Measurements from ENCODE around the gene ADAMTS17.

The ADAMTS17 gene

DNA sequence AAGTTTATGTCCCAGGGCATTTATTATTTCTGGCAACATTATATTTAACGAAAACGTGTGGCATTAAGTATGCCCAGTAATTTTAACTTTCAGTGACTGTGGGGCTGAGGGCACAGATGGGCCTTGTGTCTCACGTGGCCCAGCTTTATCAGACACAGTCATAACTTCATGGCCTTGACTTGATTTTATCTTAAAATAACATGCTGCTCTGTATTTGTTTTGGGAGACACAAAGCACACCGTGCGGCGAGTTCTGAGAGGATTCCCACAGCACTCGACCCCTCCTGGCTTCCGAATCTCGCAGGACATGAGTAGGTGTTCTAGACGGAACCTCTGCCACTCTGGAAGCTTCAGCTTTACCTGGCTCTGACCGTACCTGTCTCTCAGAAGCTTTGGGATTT is 180.8 kb downstream of the ADAMTS17 start:
- Mint-ChIP-seq H3K4me1 (no peaks in the 10 kb centered on the region), H3K27me3 (no peaks in the 10 kb centered on the region), H3K36me3 (no peaks in the 10 kb centered on the region), H3K9me3 (no peaks in the 10 kb centered on the region), H3K4me3 (no peak overlapping the region), H3K27ac (no peak overlapping the region)
- no peak for DNase-seq
- CTCF ChIA-PET: no interaction called here

DNA sequence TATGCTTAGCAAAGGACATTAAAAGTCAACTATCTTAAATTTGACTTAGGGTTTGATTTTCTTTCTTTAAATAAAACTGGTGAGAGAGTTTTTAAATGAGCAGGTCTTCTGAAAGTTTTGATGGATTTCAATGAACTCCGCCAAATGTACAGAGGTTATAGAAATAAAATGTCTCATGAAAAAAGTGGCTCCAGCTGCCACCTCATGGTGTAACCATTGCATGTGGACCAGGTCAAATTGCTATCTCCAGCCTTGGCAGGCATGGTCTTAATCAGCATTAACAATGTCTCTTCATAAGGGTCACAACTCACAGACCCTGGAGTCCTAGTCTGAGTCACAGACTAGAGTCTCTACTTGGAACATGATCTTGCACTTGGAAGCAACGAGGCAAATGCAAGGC is 182.3 kb downstream of the ADAMTS17 start:
- Mint-ChIP-seq H3K27me3 (no peaks in the 10 kb centered on the region), H3K4me3 (no peak overlapping the region), H3K9me3 (no peaks in the 10 kb centered on the region), H3K36me3 (no peaks in the 10 kb centered on the region), H3K4me1 (no peaks in the 10 kb centered on the region), H3K27ac (no peak overlapping the region)
- no peak for DNase-seq
- CTCF ChIA-PET: no interaction called here

DNA sequence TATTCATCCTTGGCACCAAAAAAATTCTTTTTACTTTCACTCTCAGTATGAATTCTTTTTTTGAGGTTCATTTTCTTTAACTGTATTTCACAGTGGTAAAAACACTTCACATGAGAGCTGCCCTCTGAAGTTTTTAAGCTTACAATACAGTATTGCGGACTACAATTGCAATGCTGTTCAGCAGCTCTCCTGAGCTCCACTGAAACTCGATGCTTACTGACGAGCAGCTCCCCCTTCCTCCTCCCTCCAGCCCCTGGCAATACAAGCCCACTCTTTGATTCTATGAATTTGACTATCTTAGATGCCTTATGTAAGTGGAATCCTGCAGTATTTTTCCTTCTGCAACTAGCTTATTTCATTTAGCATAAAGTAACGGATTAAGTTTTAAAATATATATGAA is 183.4 kb downstream of the ADAMTS17 start:
- no peak for DNase-seq

DNA sequence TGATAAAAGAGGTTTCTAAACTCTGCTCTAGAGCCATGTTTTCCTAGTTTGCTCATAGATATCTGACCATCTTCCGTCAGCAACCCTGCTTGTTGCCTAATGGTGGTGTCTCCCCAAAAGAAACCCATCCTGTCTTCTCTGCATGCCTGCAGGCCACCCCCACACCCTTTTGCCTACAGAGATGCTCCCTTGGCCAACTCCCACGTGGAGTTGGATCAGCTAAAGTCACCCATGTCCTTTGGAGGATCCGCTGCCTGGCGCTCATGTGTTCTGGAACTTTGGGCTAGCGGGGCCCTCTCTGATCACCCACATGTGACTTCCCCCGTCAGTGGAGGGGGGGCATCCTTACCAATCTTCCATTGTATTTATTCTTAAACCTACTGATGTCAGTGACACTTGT is 185.6 kb downstream of the ADAMTS17 start:
- no peaks in the 10 kb centered on the region for H3K36me3 Mint-ChIP-seq

More for the DNA sequence above, 183.4 kb downstream of the ADAMTS17 start:
- Mint-ChIP-seq H3K36me3 (no peaks in the 10 kb centered on the region), H3K4me1 (no peaks in the 10 kb centered on the region), H3K27ac (no peak overlapping the region), H3K9me3 (no peaks in the 10 kb centered on the region), H3K4me3 (no peak overlapping the region), H3K27me3 (no peaks in the 10 kb centered on the region)
- CTCF ChIA-PET: no interaction called here

DNA sequence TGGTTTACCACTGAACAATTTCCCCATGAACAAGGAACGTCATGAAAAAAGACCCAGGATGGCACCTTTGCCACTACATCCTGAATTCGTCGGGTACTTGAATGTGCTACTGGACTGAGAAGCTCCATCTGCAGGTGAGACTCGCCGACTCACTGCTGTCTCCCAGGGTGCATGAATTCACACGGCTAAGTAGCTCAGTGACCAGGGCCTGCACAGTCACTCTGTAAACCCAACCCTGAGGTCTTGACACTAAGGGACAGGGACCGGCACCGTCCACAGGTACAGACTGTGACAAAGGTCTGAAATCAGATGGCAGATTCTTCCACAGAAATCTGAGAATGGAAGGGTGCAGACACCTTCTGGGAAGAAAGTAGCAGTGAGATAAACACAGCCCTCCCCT is 187.4 kb downstream of the ADAMTS17 start:
- CTCF ChIA-PET: no interaction called here
- no peak for DNase-seq
- Mint-ChIP-seq H3K36me3 (peaks cover 2% of the 10 kb centered on the region), H3K4me1 (no peaks in the 10 kb centered on the region), H3K4me3 (no peak overlapping the region), H3K9me3 (peaks cover 6% of the 10 kb centered on the region), H3K27me3 (no peaks in the 10 kb centered on the region), H3K27ac (no peak overlapping the region)

More for the DNA sequence above, 185.6 kb downstream of the ADAMTS17 start:
- H3K4me1 Mint-ChIP-seq: no peaks in the 10 kb centered on the region
- H3K27me3 Mint-ChIP-seq: no peaks in the 10 kb centered on the region
- H3K9me3 Mint-ChIP-seq: no peaks in the 10 kb centered on the region
- CTCF ChIA-PET: no interaction called here
- H3K27ac Mint-ChIP-seq: no peak overlapping the region
- DNase-seq: no peak
- no peak overlapping the region for H3K4me3 Mint-ChIP-seq

DNA sequence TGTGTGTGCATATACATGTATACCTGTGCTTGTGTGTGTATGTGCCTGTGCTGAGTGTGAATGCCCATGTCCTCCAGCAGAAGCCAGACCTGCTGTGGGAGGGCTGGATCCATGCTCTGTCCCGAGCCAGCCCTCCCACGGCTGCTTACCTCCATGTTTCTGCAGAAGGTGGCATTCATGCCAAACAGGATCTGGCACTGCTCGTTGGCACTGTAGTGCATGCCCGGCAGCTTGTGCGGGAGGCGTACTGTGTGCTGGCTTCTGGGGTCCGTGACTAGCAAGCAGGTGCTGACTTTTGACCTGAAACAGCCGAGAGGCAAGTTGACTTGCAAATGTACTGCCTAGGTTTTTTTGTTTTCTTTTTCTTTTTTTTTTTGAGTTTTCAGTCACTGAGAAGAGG is 189.3 kb downstream of the ADAMTS17 start:
- Mint-ChIP-seq H3K4me1 (no peaks in the 10 kb centered on the region), H3K27me3 (no peaks in the 10 kb centered on the region), H3K27ac (peak overlapping the region; percentile 37), H3K9me3 (peaks cover 25% of the 10 kb centered on the region), H3K36me3 (peaks cover 11% of the 10 kb centered on the region), H3K4me3 (no peak overlapping the region)
- no peak for DNase-seq
- CTCF ChIA-PET: no interaction called here

DNA sequence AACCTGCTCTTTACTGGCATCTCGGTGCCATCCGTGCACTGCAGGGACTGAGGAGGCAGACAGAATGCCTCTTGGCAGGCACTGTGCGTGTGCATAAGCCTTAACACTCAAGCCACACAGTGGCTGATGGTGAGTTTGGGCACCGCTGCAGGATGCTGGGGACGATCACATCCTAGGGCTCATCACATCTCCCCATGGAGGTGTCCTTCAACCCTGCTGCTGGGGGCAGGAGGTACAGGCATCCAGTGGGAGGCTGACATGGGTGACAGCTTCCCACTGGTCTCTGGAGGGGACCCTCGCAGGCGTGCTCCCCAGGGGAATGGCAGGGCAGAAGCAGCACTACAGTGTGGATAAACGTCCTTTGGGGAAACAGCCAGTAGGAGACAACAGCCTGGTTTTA is 190.9 kb downstream of the ADAMTS17 start:
- CTCF ChIA-PET: no interaction called here
- Mint-ChIP-seq H3K27ac (peak overlapping the region; percentile 60), H3K27me3 (no peaks in the 10 kb centered on the region), H3K4me3 (no peak overlapping the region), H3K9me3 (peaks cover 34% of the 10 kb centered on the region), H3K36me3 (peaks cover 14% of the 10 kb centered on the region), H3K4me1 (no peaks in the 10 kb centered on the region)
- no peak for DNase-seq

DNA sequence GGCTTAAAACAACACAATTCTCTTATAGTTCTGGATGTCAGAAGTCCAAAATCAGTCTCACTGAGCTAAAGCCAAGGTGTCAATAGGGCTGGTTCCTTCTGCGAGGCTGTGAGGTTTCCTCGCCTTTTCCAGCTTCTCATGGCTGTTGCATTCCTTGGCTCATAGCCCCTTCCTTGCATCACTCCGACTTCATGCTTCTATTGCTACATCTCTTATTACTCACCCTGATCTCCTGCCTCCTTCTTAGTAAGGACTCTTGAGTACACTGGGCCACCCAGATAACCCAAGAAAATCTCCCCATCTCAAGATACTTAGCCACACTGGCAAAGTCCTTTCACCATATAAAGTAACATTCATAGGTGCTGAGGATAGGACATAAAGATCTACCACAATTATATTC is 193.9 kb downstream of the ADAMTS17 start:
- Mint-ChIP-seq H3K27me3 (no peaks in the 10 kb centered on the region), H3K9me3 (peaks cover 34% of the 10 kb centered on the region), H3K4me3 (no peak overlapping the region), H3K36me3 (peaks cover 14% of the 10 kb centered on the region), H3K4me1 (no peaks in the 10 kb centered on the region), H3K27ac (no peak overlapping the region)
- no peak for DNase-seq
- CTCF ChIA-PET: no interaction called here

DNA sequence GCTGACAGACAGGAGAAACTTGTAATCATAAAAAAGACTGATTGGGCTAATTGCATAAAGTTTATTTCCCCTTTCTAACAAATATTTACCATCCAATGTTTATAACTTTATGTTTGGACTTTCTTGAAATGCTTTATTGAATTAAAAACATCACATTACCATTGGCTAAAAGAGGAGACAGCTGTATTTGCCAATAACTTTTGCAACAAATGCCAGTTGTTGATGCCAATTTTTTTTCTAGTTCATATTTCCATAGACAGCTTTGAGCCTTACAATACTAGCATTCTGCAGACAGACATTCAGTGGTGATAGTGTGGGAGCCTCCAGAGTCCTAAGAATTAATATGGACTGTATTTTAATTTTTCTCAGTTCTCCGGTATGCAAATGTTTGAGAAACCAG is 198.4 kb downstream of the ADAMTS17 start:
- Mint-ChIP-seq H3K27ac (no peak overlapping the region), H3K4me3 (no peak overlapping the region)

DNA sequence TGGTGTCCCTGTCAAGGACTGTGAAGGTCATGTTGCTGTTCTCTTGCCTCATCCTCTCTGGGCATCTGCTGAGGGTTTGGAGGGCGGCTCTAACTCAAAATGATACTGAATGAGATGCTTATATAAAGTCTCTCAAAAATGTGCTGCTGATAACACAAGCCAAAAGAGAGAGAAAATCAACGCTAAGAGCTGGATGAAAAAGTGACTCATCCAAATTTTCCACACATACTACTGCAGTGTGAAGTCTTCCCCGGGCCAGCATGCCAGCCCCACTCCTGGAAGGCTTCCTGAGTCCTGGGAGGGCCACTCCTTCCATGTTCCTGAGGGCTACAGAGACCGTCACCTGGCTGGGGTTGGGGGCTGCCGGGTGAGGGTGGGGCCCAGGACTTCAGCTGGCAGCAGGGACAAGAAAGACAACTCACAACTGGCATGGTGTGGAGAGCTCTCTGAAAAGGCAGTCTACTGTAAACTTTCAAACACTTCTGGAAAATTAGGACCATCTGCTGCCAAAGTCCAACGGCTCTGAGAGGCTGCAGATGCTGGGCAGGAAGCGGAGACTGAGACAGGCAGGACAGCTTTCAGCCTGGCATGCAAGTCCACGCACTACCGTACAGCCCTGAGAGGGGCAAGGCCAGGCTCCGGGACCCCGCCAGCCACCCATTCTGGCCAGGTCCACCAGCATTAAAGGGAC is 200.3 kb downstream of the ADAMTS17 start:
- no peak overlapping the region for H3K4me3 Mint-ChIP-seq
- no peak overlapping the region for H3K27ac Mint-ChIP-seq
- no peaks in the 10 kb centered on the region for H3K36me3 Mint-ChIP-seq
- no peak for DNase-seq
- H3K4me1 Mint-ChIP-seq: peaks cover 10% of the 10 kb centered on the region
- CTCF ChIA-PET: no interaction called here
- H3K9me3 Mint-ChIP-seq: peaks cover 2% of the 10 kb centered on the region
- no peaks in the 10 kb centered on the region for H3K27me3 Mint-ChIP-seq

More for the DNA sequence above, 198.4 kb downstream of the ADAMTS17 start:
- peaks cover 18% of the 10 kb centered on the region for H3K9me3 Mint-ChIP-seq
- no peak for DNase-seq
- H3K4me1 Mint-ChIP-seq: peaks cover 10% of the 10 kb centered on the region
- peaks cover 8% of the 10 kb centered on the region for H3K36me3 Mint-ChIP-seq
- H3K27me3 Mint-ChIP-seq: no peaks in the 10 kb centered on the region
- CTCF ChIA-PET: no interaction called here

DNA sequence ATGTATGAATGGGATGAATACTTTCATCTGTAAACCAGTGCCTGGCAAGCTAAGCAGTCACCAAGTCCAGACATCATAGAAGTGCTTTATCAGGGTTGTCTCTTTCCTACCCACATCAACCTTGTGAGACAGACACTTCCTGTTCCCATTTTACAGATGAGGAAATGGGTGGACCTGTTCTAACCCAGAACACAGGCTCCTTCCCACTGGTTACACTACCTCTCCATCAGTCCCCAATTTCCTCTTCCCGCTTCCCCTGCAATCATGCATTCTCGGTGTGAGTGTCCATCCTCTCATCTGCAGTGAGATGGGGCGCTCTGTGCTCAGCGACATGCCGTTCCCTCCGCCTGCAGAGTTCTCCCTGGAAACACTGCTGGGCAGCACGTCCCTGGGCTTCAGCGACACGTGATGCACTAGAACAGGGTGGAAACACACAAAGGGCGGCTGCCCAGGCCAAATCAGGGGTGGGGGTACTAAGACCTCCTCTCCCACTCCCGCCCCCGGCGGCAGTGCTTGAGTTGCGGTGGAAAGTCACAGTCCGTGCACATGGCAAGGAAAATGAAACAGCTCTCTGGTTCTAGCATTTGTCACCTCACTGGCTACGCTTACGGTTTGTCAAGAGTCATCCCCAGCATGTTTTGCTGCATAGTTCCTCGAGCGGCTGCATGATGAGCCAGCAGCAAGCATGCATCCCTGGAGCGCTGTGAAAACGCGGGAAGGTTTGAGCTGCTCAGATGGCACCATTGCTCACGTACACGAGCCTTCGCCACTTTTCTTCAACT is 201.1 kb downstream of the ADAMTS17 start:
- CTCF ChIA-PET: no interaction called here
- Mint-ChIP-seq H3K9me3 (no peaks in the 10 kb centered on the region), H3K27ac (no peak overlapping the region), H3K36me3 (no peaks in the 10 kb centered on the region), H3K27me3 (no peaks in the 10 kb centered on the region), H3K4me3 (no peak overlapping the region), H3K4me1 (peaks cover 10% of the 10 kb centered on the region)
- no peak for DNase-seq

DNA sequence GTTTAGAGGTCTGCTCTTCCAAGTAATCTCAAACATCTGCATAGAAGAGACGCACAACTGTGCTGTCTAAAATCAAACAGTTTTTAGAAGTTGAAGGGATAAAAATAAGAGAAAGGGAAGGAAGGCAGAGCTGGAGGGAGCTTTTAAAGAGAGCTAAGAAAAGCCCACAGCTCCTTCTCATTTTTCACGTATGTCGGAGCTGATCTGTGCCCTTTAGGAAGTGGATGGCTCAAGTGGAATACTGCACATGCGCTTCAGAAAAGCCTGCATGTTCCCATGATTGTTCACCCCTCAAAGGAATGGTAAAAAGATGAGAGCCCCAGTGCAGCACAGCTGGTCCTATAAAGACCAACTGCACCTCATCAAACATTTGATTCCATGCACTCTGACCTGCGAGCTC is 207.2 kb downstream of the ADAMTS17 start:
- H3K9me3 Mint-ChIP-seq: no peaks in the 10 kb centered on the region
- DNase-seq: no peak
- H3K4me3 Mint-ChIP-seq: no peak overlapping the region
- H3K27ac Mint-ChIP-seq: no peak overlapping the region
- CTCF ChIA-PET: interaction anchor here (0.6 kb wide), 1 partner anchor 1034 kb away, joined by 3 read pairs; no protein-coding TSS in a partner anchor
- peaks cover 4% of the 10 kb centered on the region for H3K4me1 Mint-ChIP-seq
- H3K36me3 Mint-ChIP-seq: no peaks in the 10 kb centered on the region
- H3K27me3 Mint-ChIP-seq: no peaks in the 10 kb centered on the region

DNA sequence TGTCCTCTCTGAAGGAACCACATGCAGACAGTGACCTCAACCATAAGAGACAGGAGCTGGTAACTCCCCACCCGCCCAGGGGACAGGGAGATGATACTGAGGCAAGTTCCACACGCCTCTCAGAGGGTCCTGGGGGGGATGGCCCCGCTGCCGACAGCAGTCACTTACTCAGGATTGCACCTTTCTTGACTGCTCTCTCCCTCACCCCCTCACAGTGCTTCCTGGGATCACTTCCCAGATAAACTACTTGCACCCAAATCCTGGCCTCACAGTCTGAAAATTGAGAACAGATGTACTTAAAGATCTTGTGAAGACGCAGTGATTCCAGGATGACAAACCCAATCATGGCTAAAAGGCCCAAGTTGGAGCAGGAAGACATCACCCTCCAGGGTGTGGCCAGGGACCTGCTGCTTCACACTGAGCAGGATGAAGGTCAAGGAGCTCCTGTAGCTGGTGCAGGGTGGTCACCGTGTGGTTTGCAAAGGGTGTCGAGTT is 207.6 kb downstream of the ADAMTS17 start:
- no peak for DNase-seq
- H3K36me3 Mint-ChIP-seq: no peaks in the 10 kb centered on the region
- H3K4me3 Mint-ChIP-seq: no peak overlapping the region
- no peaks in the 10 kb centered on the region for H3K9me3 Mint-ChIP-seq
- no peak overlapping the region for H3K27ac Mint-ChIP-seq
- CTCF ChIA-PET: interaction anchor here (0.6 to 3.3 kb wide), 2 partner anchors 205 to 1033 kb away, joined by 3 to 19 read pairs; no protein-coding TSS in a partner anchor
- no peaks in the 10 kb centered on the region for H3K27me3 Mint-ChIP-seq
- H3K4me1 Mint-ChIP-seq: peaks cover 2% of the 10 kb centered on the region

DNA sequence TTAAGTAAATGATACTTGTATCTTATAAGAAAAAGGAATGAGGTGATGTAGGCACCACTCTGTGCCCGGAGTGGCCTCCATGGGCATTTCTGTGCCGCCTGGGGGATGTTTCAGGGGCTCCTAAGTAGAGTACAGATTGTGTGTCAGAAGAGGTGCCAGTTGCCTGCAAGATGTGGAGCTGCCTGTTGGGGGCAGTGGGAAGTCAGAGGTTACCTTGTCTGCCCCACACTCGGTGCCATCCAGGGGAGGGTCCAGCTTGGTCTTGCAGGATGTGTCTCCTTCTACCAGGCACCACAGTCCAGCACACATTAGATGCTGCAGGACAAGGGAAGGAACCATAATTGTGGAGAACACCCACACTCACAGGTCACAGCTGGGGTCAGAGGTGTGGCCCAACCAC is 208.8 kb downstream of the ADAMTS17 start:
- Mint-ChIP-seq H3K27ac (no peak overlapping the region), H3K4me1 (peaks cover 2% of the 10 kb centered on the region), H3K36me3 (no peaks in the 10 kb centered on the region), H3K9me3 (no peaks in the 10 kb centered on the region), H3K4me3 (no peak overlapping the region), H3K27me3 (no peaks in the 10 kb centered on the region)
- CTCF ChIA-PET: interaction anchor here (1.1 to 3.3 kb wide), 4 partner anchors 8 to 217 kb away, joined by 3 to 19 read pairs (median 4); no protein-coding TSS in a partner anchor
- no peak for DNase-seq

DNA sequence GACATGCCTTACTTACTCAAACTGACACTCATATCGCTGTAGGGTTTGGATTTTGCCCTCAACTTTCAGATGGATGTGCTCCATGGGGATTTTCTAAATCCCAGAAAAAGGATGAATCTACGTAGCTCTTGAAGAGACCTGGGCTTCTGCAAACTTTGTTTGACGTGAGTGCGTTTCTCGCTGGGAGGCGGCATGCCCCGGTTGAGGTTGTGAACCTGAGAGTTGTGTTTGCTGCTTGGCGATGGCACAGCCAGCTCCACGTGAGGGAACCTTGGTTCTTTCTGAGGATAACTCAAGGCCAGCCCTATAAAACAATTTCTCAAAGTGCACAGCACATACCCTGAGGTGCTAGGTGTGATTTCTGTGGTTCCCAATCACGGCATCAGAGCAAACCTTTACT is 209.5 kb downstream of the ADAMTS17 start:
- Mint-ChIP-seq H3K36me3 (no peaks in the 10 kb centered on the region), H3K27ac (no peak overlapping the region), H3K9me3 (no peaks in the 10 kb centered on the region), H3K27me3 (no peaks in the 10 kb centered on the region), H3K4me1 (peaks cover 2% of the 10 kb centered on the region), H3K4me3 (no peak overlapping the region)
- no peak for DNase-seq
- CTCF ChIA-PET: interaction anchor here (1.3 to 3.3 kb wide), 3 partner anchors 8 to 207 kb away, joined by 3 to 19 read pairs (median 5); no protein-coding TSS in a partner anchor

Data from activated naive CD4-positive, alpha-beta T cell treated with anti-CD3 and anti-CD28 coated beads, Interleukin-2, amount 10 ng/mL, durations not matched to agents 7 days and 5 days (primary cell).